Measurements from ENCODE around the gene ANG. TPM values are rescaled to one million over a fixed set of nuclear protein-coding genes. Genes with fewer than 3 reads are reported as not detected.
A peak's percentile ranks its signal among the peaks of the same experiment; 100 is the strongest.
"Not testable (repeated sequence)": the region's sequence is repeated elsewhere in the genome, so short reads cannot be mapped to it uniquely, and the experiment has no call there.

ANG gene
- total RNA-seq, 1 experiment from 2014 or later: 3.9 TPM

GRCh38 chr14:20698018-20698329 is 9.4 kb downstream of the ANG start:
- DNase-seq (ENCODE audit: low spot score): no peak

- no peak for DNase-seq (ENCODE audit: low spot score)
These were observed 10.4 kb downstream of the ANG start for GRCh38 chr14:20698934-20699333.

- no peak for DNase-seq (ENCODE audit: low spot score)
These were observed 11.4 kb downstream of the ANG start for GRCh38 chr14:20699931-20700330.

GRCh38 chr14:20700965-20701364 is 12.4 kb downstream of the ANG start:
- DNase-seq (ENCODE audit: low spot score): not testable (repeated sequence)

GRCh38 chr14:20706657-20707355 is 18.2 kb downstream of the ANG start:
- no peak for DNase-seq (ENCODE audit: low spot score)

- DNase-seq (ENCODE audit: low spot score): peak; percentile 19
These were observed 19.1 kb downstream of the ANG start for GRCh38 chr14:20707622-20708021.

GRCh38 chr14:20711261-20711660 is 22.7 kb downstream of the ANG start:
- no peak for DNase-seq (ENCODE audit: low spot score)

- DNase-seq (ENCODE audit: low spot score): no peak
These were observed 23.1 kb downstream of the ANG start for GRCh38 chr14:20711685-20712084.

- DNase-seq (ENCODE audit: low spot score): no peak
These were observed 24.3 kb downstream of the ANG start for GRCh38 chr14:20712904-20713303.

GRCh38 chr14:20714593-20715250 is 26.2 kb downstream of the ANG start:
- DNase-seq (ENCODE audit: low spot score): peak; percentile 57

- DNase-seq (ENCODE audit: low spot score): no peak
These were observed 31.2 kb downstream of the ANG start for GRCh38 chr14:20719777-20720176.

- DNase-seq (ENCODE audit: low spot score): no peak
These were observed 32.2 kb downstream of the ANG start for GRCh38 chr14:20720741-20721140.

GRCh38 chr14:20722016-20722415 is 33.5 kb downstream of the ANG start:
- no peak for DNase-seq (ENCODE audit: low spot score)

GRCh38 chr14:20723488-20723887 is 34.9 kb downstream of the ANG start:
- DNase-seq (ENCODE audit: low spot score): no peak

GRCh38 chr14:20726121-20726520 is 37.6 kb downstream of the ANG start:
- DNase-seq (ENCODE audit: low spot score): not testable (repeated sequence)

- no peak for DNase-seq (ENCODE audit: low spot score)
These were observed 38.0 kb downstream of the ANG start for GRCh38 chr14:20726531-20726930.

- DNase-seq (ENCODE audit: low spot score): no peak
These were observed 42.3 kb downstream of the ANG start for GRCh38 chr14:20730891-20731290.

- no peak for DNase-seq (ENCODE audit: low spot score)
These were observed 43.9 kb downstream of the ANG start for GRCh38 chr14:20732477-20732876.

- no peak for DNase-seq (ENCODE audit: low spot score)
These were observed 44.5 kb downstream of the ANG start for GRCh38 chr14:20732979-20733635.

- DNase-seq (ENCODE audit: low spot score): no peak
These were observed 45.3 kb downstream of the ANG start for GRCh38 chr14:20733684-20734429.

GRCh38 chr14:20734430-20734806 is 45.9 kb downstream of the ANG start:
- no peak for DNase-seq (ENCODE audit: low spot score)

- not testable (repeated sequence) for DNase-seq (ENCODE audit: low spot score)
These were observed 49.7 kb downstream of the ANG start for GRCh38 chr14:20738292-20738691.

GRCh38 chr14:20742132-20742531 is 53.6 kb downstream of the ANG start:
- no peak for DNase-seq (ENCODE audit: low spot score)

Measured in H4 (cell line).